HEK293T (cell line): ENCODE data around the gene SEMA6A.

Experiments used
- CTCF ChIA-PET: fragments of 350-600 bp; formaldehyde crosslinking; extraction: SDS; loops from one replicate; lab custom pipeline; 2021; ENCODE audit warnings: antibody characterized with exemption, inconsistent platforms; lab: Yijun Ruan, JAX
- POLR2A ChIA-PET: fragments of 350-600 bp; formaldehyde crosslinking; extraction: SDS; loops from one replicate; lab custom pipeline; 2020; ENCODE audit warnings: antibody characterized with exemption, inconsistent platforms; lab: Yijun Ruan, JAX
- DNase-seq: peaks from one replicate; pipeline ENCODE4 v3.0.0; 2012; ENCODE audit warnings: mixed read lengths; ENCODE audit errors: extremely low spot score
- ARNT ChIP-seq: fragments of 450-650 bp; IDR thresholded peaks from 2 replicates; pipeline ENCODE4 v1.6.1; 2017; ENCODE audit warnings: mild to moderate bottlenecking
- BHLHE40 ChIP-seq: fragments of 450-650 bp; IDR thresholded peaks from 2 replicates; pipeline ENCODE4 v1.6.1; 2016; ENCODE audit warnings: mild to moderate bottlenecking, moderate library complexity, borderline replicate concordance
- CTBP1 ChIP-seq: fragments of 450-650 bp; IDR thresholded peaks from 2 replicates; pipeline ENCODE4 v1.6.1; 2016; ENCODE audit warnings: borderline replicate concordance
- ELF4 ChIP-seq: fragments of 450-650 bp; IDR thresholded peaks from 2 replicates; pipeline ENCODE4 v1.6.1; 2017; ENCODE audit warnings: antibody characterized with exemption
- FOXA1 ChIP-seq: fragments of 450-650 bp; IDR thresholded peaks from 2 replicates; pipeline ENCODE4 v1.6.1; 2016; ENCODE audit warnings: mild to moderate bottlenecking
- FOXK2 ChIP-seq: fragments of 450-650 bp; IDR thresholded peaks from 2 replicates; pipeline ENCODE4 v1.6.1; 2016; ENCODE audit warnings: mild to moderate bottlenecking
- FOXM1 ChIP-seq: fragments of 450-650 bp; IDR thresholded peaks from 2 replicates; pipeline ENCODE4 v1.6.1; 2017; ENCODE audit warnings: mild to moderate bottlenecking, borderline replicate concordance
- HDGF ChIP-seq: fragments of 450-650 bp; IDR thresholded peaks from 2 replicates; pipeline ENCODE4 v1.6.1; 2017; ENCODE audit warnings: antibody characterized with exemption, borderline replicate concordance
- L3MBTL2 ChIP-seq: fragments of 450-650 bp; conservative IDR thresholded peaks from 2 replicates; pipeline ENCODE4 v1.6.1; 2016; ENCODE audit warnings: mild to moderate bottlenecking
- LEF1 ChIP-seq: fragments of 450-650 bp; IDR thresholded peaks from 2 replicates; pipeline ENCODE4 v1.6.1; 2017; ENCODE audit warnings: mild to moderate bottlenecking, borderline replicate concordance
- NFRKB ChIP-seq: fragments of 450-650 bp; IDR thresholded peaks from 2 replicates; pipeline ENCODE4 v1.6.1; 2016; ENCODE audit warnings: mild to moderate bottlenecking, moderate library complexity
- SP1 ChIP-seq: fragments of 450-650 bp; IDR thresholded peaks from 2 replicates; pipeline ENCODE4 v1.6.1; 2017
- SUZ12 ChIP-seq: fragments of 450-650 bp; IDR thresholded peaks from 2 replicates; pipeline ENCODE4 v1.6.1; 2016; ENCODE audit warnings: mild to moderate bottlenecking
- TARDBP ChIP-seq: fragments of 450-650 bp; IDR thresholded peaks from 2 replicates; pipeline ENCODE4 v1.6.1; 2016
- ZNF384 ChIP-seq: fragments of 450-650 bp; IDR thresholded peaks from 2 replicates; pipeline ENCODE4 v1.6.1; 2016
- TF ChIP-seq, protein P1 (sequence below): fragments of 450-650 bp; IDR thresholded peaks from 2 replicates; pipeline ENCODE4 v1.6.1; 2016

Gene SEMA6A

DNA sequence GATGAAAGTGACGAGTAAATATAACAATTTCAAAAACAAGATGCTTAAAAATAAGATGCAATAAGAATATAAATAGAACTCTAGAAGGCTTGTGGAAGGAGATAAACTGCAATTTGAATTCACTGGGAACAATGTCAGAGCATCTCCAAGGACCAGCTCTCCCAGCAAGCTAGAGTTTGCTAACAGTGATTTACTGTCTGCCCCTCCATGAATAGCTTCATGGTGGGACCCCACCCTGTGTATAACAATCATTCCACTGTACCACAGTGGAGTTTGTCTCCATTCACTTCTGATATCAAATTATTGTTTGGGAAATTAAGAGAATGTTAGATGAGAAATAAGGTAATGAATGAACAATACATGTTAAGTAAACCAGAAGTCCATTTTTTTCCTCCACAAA, 7.3 kb upstream of the SEMA6A start:
- no peak for DNase-seq
- ChIA-PET POLR2A (no interaction called here), CTCF (no interaction called here)
- TF ChIP-seq FOXM1 (no peak), CTBP1 (no peak), FOXA1 (no peak)

DNA sequence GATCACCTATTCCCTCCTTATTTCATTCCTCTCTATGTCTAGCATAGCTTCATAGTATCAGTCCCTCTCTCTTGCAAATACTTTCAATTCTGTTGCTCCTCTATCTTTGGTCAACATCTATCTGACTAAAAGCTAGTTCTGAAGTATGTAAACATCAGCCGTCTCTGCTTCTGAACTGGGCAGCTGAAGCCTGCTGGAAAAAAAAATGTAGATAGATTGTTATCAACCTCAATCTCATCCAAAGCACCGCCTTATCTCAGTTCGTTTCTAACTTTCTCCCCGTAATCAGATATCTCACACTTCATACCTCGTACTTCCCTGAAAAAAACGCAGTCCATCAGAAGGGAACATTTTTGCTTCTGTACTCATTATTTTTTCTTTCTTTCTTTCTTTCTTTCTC, 4.5 kb upstream of the SEMA6A start:
- no peak for DNase-seq
- ChIA-PET CTCF (interaction anchor here (1.3 kb wide), 1 partner anchor 441 kb away, joined by 3 read pairs; no protein-coding TSS in a partner anchor), POLR2A (no interaction called here)
- no peak for TF ChIP-seq SUZ12
- no peak for TF ChIP-seq NFRKB
- no peak for TF ChIP-seq ZNF384
- TF ChIP-seq HDGF, result no peak
- no peak for TF ChIP-seq FOXK2
- TF ChIP-seq FOXA1, result no peak
- no peak for TF ChIP-seq SP1
- TF ChIP-seq L3MBTL2, result no peak
- TF ChIP-seq FOXM1, result no peak

DNA sequence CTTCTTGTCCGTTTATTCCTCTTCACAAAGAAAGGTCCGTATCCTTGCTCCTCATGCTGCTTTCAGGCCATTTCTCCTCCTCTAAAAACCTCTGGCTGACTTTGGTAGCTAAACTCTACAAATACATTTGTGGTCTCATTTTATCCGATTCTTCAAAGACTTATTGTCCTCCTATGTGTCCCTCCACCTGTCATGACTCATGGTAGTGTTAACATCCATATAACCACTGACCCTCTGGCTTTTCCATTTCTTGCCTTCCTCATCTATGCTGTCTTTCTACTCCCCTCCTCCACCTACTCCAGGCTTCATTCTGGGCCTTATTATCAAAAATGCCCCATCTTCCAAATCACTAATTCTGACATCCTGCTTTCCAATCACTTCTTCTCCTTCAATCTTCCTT, 4.1 kb upstream of the SEMA6A start:
- no peak for DNase-seq
- TF ChIP-seq BHLHE40 (no peak), FOXM1 (no peak), LEF1 (no peak), L3MBTL2 (no peak), ELF4 (no peak), ZNF384 (no peak), FOXA1 (no peak), SP1 (no peak), TARDBP (no peak), FOXK2 (no peak), NFRKB (no peak), CTBP1 (no peak), HDGF (no peak), ARNT (no peak)
- TF ChIP-seq, protein P1, sequence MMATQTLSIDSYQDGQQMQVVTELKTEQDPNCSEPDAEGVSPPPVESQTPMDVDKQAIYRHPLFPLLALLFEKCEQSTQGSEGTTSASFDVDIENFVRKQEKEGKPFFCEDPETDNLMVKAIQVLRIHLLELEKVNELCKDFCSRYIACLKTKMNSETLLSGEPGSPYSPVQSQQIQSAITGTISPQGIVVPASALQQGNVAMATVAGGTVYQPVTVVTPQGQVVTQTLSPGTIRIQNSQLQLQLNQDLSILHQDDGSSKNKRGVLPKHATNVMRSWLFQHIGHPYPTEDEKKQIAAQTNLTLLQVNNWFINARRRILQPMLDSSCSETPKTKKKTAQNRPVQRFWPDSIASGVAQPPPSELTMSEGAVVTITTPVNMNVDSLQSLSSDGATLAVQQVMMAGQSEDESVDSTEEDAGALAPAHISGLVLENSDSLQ, result no peak
- POLR2A ChIA-PET, result no interaction called here
- CTCF ChIA-PET, result interaction anchor here (1.3 kb wide), 2 partner anchors 61 to 441 kb away, joined by 3 read pairs; no protein-coding TSS in a partner anchor

DNA sequence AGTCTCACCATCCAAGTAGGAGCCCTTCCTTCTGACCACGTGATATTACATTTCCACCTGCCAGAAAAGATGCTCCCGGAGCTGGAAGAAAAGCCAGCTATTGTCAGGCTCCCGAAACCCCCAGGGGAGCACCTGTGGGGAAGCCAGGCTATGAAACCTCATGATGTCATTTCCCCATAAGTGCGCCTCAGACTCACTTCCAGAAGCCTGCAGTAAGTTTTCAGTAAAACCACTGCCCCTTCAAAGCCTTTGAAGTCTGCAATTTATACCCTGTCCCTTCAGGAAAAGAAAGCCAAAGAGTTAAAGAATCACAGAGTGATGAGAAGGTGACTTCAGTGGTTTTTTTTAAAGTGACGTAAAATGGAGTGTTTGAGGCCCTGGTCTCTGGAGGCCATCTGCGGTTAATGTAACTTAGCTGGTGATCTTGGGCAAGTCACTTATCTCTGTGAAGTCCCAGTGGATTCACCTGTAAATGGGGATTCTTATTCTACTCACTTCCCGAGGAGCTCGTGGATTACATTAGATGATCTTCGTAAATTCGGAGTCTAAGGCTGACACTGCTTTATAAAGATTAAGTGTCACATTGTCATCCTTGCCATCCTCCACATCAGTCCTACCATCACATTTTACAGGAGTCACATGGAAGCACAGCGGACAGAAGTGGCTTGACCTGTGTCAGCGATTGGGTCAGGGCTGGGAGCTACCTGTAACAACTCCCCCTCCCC, 2.6 kb upstream of the SEMA6A start:
- no peak for DNase-seq
- POLR2A ChIA-PET, result interaction anchor here (0.7 to 2.5 kb wide), 2 partner anchors 8 to 264 kb away, joined by 3 to 7 read pairs; no protein-coding TSS in a partner anchor
- CTCF ChIA-PET, result interaction anchor here (1.1 to 1.8 kb wide), 4 partner anchors 16 to 371 kb away, joined by 3 to 4 read pairs (median 3); no protein-coding TSS in a partner anchor
- TF ChIP-seq SUZ12, result no peak
- no peak for TF ChIP-seq L3MBTL2
- TF ChIP-seq, protein P1, result no peak
- no peak for TF ChIP-seq FOXM1
- TF ChIP-seq ZNF384, result no peak
- no peak for TF ChIP-seq ELF4
- no peak for TF ChIP-seq NFRKB
- no peak for TF ChIP-seq ARNT
- TF ChIP-seq HDGF, result no peak
- no peak for TF ChIP-seq FOXA1
- TF ChIP-seq BHLHE40, result no peak

DNA sequence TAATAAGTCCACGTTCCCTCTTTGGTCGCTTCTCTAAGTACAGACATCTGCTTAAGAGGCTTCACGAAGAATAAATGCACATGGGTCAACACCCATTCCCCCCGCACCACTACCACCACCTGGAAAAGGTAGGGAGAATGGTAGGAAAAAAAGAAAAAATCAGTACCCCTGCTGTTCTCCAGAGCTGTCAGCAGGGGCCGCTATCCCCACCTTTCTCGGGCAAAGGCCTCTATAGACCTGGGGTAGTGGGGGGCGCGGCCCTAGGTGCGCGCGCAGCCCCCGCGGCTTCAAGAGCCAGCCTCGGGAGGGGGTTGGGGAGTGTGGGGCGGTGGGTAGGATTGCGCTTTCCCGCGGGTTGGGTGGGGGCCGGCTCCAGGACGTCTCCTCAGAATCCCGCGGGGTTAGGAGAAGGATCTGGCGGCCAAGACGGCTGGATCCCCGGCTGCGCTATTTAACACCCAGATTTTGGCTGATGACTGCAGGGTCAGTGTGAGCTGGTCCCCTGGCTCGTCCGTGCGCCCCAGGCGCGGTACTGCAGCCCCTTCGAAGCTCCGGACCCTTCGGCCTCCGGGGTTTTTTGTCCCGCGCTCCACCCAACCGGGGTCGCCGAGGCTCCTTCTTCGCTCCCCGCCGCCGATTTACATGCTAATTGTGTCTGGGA, 1.6 kb upstream of the SEMA6A start:
- ChIA-PET POLR2A (interaction anchor here (0.7 to 2.5 kb wide), 8 partner anchors 9 to 267 kb away, joined by 3 to 7 read pairs (median 3); no protein-coding TSS in a partner anchor), CTCF (interaction anchor here (0.6 to 1.8 kb wide), 4 partner anchors 15 to 372 kb away, joined by 3 to 4 read pairs (median 4); no protein-coding TSS in a partner anchor)
- no peak for TF ChIP-seq TARDBP
- TF ChIP-seq LEF1, result no peak
- peak; percentile 71 for TF ChIP-seq ZNF384
- TF ChIP-seq FOXK2, result no peak
- TF ChIP-seq CTBP1, result no peak
- TF ChIP-seq, protein P1, result no peak
- no peak for TF ChIP-seq SP1
- no peak for TF ChIP-seq ELF4
- TF ChIP-seq ARNT, result no peak
- TF ChIP-seq NFRKB, result no peak
- TF ChIP-seq L3MBTL2, result peak; percentile 54
- TF ChIP-seq FOXM1, result no peak
- TF ChIP-seq SUZ12, result no peak
- no peak for TF ChIP-seq FOXA1
- no peak for TF ChIP-seq HDGF
- no peak for TF ChIP-seq BHLHE40

More for the DNA sequence above, 1.6 kb upstream of the SEMA6A start:
- peak; percentile 87 for DNase-seq
